Measurements from ENCODE around the gene ASMT. TPM values are rescaled to one million over a fixed set of nuclear protein-coding genes. Genes with fewer than 3 reads are reported as not detected.

The ASMT gene
- total and polyA plus RNA-seq, 10 of the 15 experiments (the other 5 are each of a cell fraction or from before 2014, with no cell fraction given): 0.18 to 0.29 TPM; not detected in 8

DNA sequence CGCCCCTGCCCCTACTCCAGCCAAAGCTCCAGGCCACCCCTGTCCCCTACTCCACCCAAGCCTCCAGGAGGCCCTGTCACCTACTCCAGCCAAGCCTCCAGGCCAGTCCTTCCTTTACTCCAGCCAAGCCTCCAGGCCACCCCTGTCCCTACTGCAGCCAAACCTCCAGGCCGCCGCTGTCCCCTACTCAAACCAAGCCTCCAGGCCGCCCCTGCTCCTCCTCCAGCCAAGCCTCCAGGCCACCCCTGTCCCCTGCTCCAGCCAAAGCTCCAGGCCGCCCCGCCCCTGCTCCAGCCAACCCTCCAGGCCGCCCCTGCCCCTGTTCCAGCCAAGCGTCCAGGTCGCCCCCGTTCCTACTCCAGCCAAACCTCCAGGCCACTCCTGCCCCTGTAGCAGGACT lies 5.1 kb upstream of the ASMT start (continued):
- TF ChIP-seq, protein P1, sequence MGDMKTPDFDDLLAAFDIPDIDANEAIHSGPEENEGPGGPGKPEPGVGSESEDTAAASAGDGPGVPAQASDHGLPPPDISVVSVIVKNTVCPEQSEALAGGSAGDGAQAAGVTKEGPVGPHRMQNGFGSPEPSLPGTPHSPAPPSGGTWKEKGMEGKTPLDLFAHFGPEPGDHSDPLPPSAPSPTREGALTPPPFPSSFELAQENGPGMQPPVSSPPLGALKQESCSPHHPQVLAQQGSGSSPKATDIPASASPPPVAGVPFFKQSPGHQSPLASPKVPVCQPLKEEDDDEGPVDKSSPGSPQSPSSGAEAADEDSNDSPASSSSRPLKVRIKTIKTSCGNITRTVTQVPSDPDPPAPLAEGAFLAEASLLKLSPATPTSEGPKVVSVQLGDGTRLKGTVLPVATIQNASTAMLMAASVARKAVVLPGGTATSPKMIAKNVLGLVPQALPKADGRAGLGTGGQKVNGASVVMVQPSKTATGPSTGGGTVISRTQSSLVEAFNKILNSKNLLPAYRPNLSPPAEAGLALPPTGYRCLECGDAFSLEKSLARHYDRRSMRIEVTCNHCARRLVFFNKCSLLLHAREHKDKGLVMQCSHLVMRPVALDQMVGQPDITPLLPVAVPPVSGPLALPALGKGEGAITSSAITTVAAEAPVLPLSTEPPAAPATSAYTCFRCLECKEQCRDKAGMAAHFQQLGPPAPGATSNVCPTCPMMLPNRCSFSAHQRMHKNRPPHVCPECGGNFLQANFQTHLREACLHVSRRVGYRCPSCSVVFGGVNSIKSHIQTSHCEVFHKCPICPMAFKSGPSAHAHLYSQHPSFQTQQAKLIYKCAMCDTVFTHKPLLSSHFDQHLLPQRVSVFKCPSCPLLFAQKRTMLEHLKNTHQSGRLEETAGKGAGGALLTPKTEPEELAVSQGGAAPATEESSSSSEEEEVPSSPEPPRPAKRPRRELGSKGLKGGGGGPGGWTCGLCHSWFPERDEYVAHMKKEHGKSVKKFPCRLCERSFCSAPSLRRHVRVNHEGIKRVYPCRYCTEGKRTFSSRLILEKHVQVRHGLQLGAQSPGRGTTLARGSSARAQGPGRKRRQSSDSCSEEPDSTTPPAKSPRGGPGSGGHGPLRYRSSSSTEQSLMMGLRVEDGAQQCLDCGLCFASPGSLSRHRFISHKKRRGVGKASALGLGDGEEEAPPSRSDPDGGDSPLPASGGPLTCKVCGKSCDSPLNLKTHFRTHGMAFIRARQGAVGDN (IDR thresholded peaks at IDR 0.05): no peak
- TF ChIP-seq POLR2AphosphoS5 (IDR thresholded peaks at IDR 0.05; ENCODE audit: low read length): no peak
- no peak for TF ChIP-seq SIN3A (IDR thresholded peaks at IDR 0.05; ENCODE audit: low read depth, low read length)
- TF ChIP-seq NR2C2 (IDR thresholded peaks at IDR 0.05; ENCODE audit: borderline replicate concordance, control insufficient read depth, insufficient read length, low read depth): no peak
- no peak for TF ChIP-seq YY1 (IDR thresholded peaks at IDR 0.05; ENCODE audit: low read depth, low read length)
- TF ChIP-seq ZNF274 (IDR thresholded peaks at IDR 0.05; ENCODE audit: insufficient read depth, insufficient read length): no peak
- TF ChIP-seq ZBED1 (IDR thresholded peaks at IDR 0.05; ENCODE audit: borderline replicate concordance): no peak
- TF ChIP-seq, protein P2, sequence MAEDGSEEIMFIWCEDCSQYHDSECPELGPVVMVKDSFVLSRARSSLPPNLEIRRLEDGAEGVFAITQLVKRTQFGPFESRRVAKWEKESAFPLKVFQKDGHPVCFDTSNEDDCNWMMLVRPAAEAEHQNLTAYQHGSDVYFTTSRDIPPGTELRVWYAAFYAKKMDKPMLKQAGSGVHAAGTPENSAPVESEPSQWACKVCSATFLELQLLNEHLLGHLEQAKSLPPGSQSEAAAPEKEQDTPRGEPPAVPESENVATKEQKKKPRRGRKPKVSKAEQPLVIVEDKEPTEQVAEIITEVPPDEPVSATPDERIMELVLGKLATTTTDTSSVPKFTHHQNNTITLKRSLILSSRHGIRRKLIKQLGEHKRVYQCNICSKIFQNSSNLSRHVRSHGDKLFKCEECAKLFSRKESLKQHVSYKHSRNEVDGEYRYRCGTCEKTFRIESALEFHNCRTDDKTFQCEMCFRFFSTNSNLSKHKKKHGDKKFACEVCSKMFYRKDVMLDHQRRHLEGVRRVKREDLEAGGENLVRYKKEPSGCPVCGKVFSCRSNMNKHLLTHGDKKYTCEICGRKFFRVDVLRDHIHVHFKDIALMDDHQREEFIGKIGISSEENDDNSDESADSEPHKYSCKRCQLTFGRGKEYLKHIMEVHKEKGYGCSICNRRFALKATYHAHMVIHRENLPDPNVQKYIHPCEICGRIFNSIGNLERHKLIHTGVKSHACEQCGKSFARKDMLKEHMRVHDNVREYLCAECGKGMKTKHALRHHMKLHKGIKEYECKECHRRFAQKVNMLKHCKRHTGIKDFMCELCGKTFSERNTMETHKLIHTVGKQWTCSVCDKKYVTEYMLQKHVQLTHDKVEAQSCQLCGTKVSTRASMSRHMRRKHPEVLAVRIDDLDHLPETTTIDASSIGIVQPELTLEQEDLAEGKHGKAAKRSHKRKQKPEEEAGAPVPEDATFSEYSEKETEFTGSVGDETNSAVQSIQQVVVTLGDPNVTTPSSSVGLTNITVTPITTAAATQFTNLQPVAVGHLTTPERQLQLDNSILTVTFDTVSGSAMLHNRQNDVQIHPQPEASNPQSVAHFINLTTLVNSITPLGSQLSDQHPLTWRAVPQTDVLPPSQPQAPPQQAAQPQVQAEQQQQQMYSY (CRISPR knock-in tag; IDR thresholded peaks at IDR 0.05): no peak
- TF ChIP-seq POLR2A (IDR thresholded peaks at IDR 0.05; ENCODE audit: low read depth, low read length): no peak
